Small intestine (tissue), 7 donors: ENCODE measurements around the gene NDUFA11. TPM values are rescaled to one million over a fixed set of nuclear protein-coding genes. Genes with fewer than 3 reads are reported as not detected.

ENCODE experiments used
- DNase-seq, 2 donors: peaks; one replicate each; pipeline versions ENCODE4 v3.0.0 to v3.0.0-alpha.2; 2013
- FAIRE-seq: peaks from 2 replicates; lab custom pipeline; 2012; peaks lifted over from hg19 to GRCh38; lab: Jason Lieb, UNC
- H3K27ac ChIP-seq, 3 donors: one replicate each; pipeline ENCODE4 v1.5.1; 2013; ENCODE audit warnings: low read length in 2 of 3, mild to moderate bottlenecking in 2 of 3, control low read depth in 1 of 3, inconsistent platforms in 1 of 3, low read depth in 1 of 3, moderate library complexity in 1 of 3
- H3K27me3 ChIP-seq, 3 donors: one replicate each; pipeline ENCODE4 v1.6.1; 2013; ENCODE audit warnings: low read length in 3 of 3, inconsistent platforms in 1 of 3; ENCODE audit not compliant: control insufficient read depth in 3 of 3, insufficient read depth in 3 of 3
- H3K36me3 ChIP-seq, 3 donors: one replicate each; pipeline ENCODE4 v1.6.1; 2013; ENCODE audit warnings: low read length in 3 of 3, inconsistent platforms in 1 of 3, low read depth in 1 of 3, mild to moderate bottlenecking in 1 of 3, moderate library complexity in 1 of 3; ENCODE audit not compliant: control insufficient read depth in 3 of 3, insufficient read depth in 2 of 3
- H3K4me1 ChIP-seq, 3 donors: one replicate each; pipeline ENCODE4 v1.6.1; 2013; ENCODE audit warnings: low read length in 2 of 3, inconsistent platforms in 1 of 3, low read depth in 1 of 3, mild to moderate bottlenecking in 1 of 3, moderate library complexity in 1 of 3; ENCODE audit not compliant: control insufficient read depth in 3 of 3, insufficient read depth in 2 of 3
- H3K4me3 ChIP-seq, 3 donors: one replicate each; pipeline ENCODE4 v1.5.1; 2013; ENCODE audit warnings: low read length in 3 of 3, control low read depth in 1 of 3, inconsistent platforms in 1 of 3, low read depth in 1 of 3, mild to moderate bottlenecking in 1 of 3, moderate library complexity in 1 of 3
- H3K9me3 ChIP-seq, 2 donors: one replicate each; pipeline ENCODE4 v1.6.1; 2013; ENCODE audit warnings: low read depth in 1 of 2, low read length in 1 of 2; ENCODE audit not compliant: control insufficient read depth in 2 of 2, insufficient read depth in 1 of 2
- WGBS, 3 donors: extraction: QIAGEN DNeasy Blood & Tissue Kit; methylation state at CpG; one replicate each; pipeline ENCODE4 v1.1.7; 2013; 5-methylcytosine and 5-hydroxymethylcytosine counted together
- polyA plus RNA-seq, 4 donors: library from polyadenylated mRNA; stranded (reverse) in 3 of 4; unstranded in 1 of 4; fragments of 200-250 nt in 3 of 4; fragments of 120-200 nt in 1 of 4; gene quantifications; one replicate each; pipeline versions ENCODE4 v1.2.1 to v1.2.3, GENCODE V29; 2013
- donor health status: healthy with polysubstance abuse.
- donor health status: control.
- donor health status: control.
- donor health status: Bipolar disorder and iron deficiency.
- donor health status: healthy.

NDUFA11 gene
- polyA plus RNA-seq, 4 donors, result 187 to 576 (median 476) TPM

- Histone ChIP-seq H3K27ac (no peak overlapping the region), H3K9me3 (no peaks in the 10 kb centered on the region), H3K36me3 (peaks cover 7 to 68% (median 13%) of the 10 kb centered on the region in 3 donors), H3K4me1 (peaks cover 0 to under 1% (median under 1%) of the 10 kb centered on the region in 3 donors), H3K27me3 (peaks cover 0 to 1% (median 0%) of the 10 kb centered on the region in 3 donors), H3K4me3 (no peak overlapping the region)
- FAIRE-seq, result no peak
- WGBS, 3 donors, result 93 to 95% (median 94%) methylated on average over 29 to 30 of the region's 30 CpGs
- DNase-seq, result no peak
Measured at GRCh38 chr19:5897189-5897969, 6.2 kb downstream of the NDUFA11 start.

- WGBS, 3 donors, result 85 to 89% (median 88%) methylated on average over 28 to 29 of the region's 29 CpGs
- FAIRE-seq, result no peak
- Histone ChIP-seq H3K9me3 (no peaks in the 10 kb centered on the region), H3K27me3 (peaks cover 0 to 8% (median 0%) of the 10 kb centered on the region in 3 donors), H3K27ac (no peak overlapping the region), H3K4me3 (no peak overlapping the region), H3K36me3 (peaks cover 7 to 64% (median 13%) of the 10 kb centered on the region in 3 donors), H3K4me1 (peaks cover 0 to 9% (median 0%) of the 10 kb centered on the region in 3 donors)
- DNase-seq, result no peak
Measured at GRCh38 chr19:5896365-5897076, 7.1 kb downstream of the NDUFA11 start.

GRCh38 chr19:5895890-5896289, 7.7 kb downstream of the NDUFA11 start:
- DNase-seq (no peak), FAIRE-seq (no peak)
- H3K4me1 ChIP-seq, result peaks cover 0 to 10% (median 0%) of the 10 kb centered on the region in 3 donors
- 89 to 94% (median 89%) methylated on average over 8 of the region's 8 CpGs for WGBS, 3 donors
- H3K4me3 ChIP-seq, result no peak overlapping the region
- H3K27me3 ChIP-seq, result peaks cover 0 to 14% (median 0%) of the 10 kb centered on the region in 3 donors
- no peaks in the 10 kb centered on the region for H3K9me3 ChIP-seq
- peaks cover 7 to 58% (median 11%) of the 10 kb centered on the region in 3 donors for H3K36me3 ChIP-seq
- H3K27ac ChIP-seq, result no peak overlapping the region

- H3K9me3 ChIP-seq, result no peaks in the 10 kb centered on the region
- H3K27ac ChIP-seq, result no peak overlapping the region
- WGBS, 3 donors, result 86 to 94% (median 87%) methylated on average over 13 to 15 of the region's 15 CpGs
- H3K27me3 ChIP-seq, result peaks cover 0 to 18% (median 0%) of the 10 kb centered on the region in 3 donors
- H3K4me3 ChIP-seq, result no peak overlapping the region
- peaks cover 7 to 55% (median 11%) of the 10 kb centered on the region in 3 donors for H3K36me3 ChIP-seq
- FAIRE-seq, result no peak
- peaks cover 0 to 10% (median 0%) of the 10 kb centered on the region in 3 donors for H3K4me1 ChIP-seq
- DNase-seq, result no peak
Measured at GRCh38 chr19:5895409-5895808, 8.2 kb downstream of the NDUFA11 start.

GRCh38 chr19:5894704-5895349, 8.8 kb downstream of the NDUFA11 start:
- Histone ChIP-seq H3K9me3 (no peaks in the 10 kb centered on the region), H3K4me1 (peaks cover 0 to 10% (median 0%) of the 10 kb centered on the region in 3 donors), H3K36me3 (peaks cover 5 to 49% (median 11%) of the 10 kb centered on the region in 3 donors), H3K27me3 (peaks cover 0 to 22% (median 0%) of the 10 kb centered on the region in 3 donors), H3K27ac (no peak overlapping the region), H3K4me3 (no peak overlapping the region)
- DNase-seq, result no peak
- WGBS, 3 donors, result 70 to 80% (median 79%) methylated on average over 28 of the region's 28 CpGs
- FAIRE-seq, result no peak

GRCh38 chr19:5893907-5894703, 9.5 kb downstream of the NDUFA11 start:
- DNase-seq, result no peak
- Histone ChIP-seq H3K4me1 (peaks cover 0 to 10% (median 0%) of the 10 kb centered on the region in 3 donors), H3K27me3 (peaks cover 0 to 28% (median 0%) of the 10 kb centered on the region in 3 donors), H3K27ac (no peak overlapping the region), H3K4me3 (no peak overlapping the region), H3K9me3 (no peaks in the 10 kb centered on the region), H3K36me3 (peaks cover 5 to 46% (median 11%) of the 10 kb centered on the region in 3 donors)
- 70 to 84% (median 73%) methylated on average over 25 to 28 of the region's 28 CpGs for WGBS, 3 donors
- FAIRE-seq, result no peak

- Histone ChIP-seq H3K27ac (no peak overlapping the region), H3K36me3 (peaks cover 5 to 46% (median 11%) of the 10 kb centered on the region in 3 donors), H3K27me3 (peaks cover 0 to 28% (median 0%) of the 10 kb centered on the region in 3 donors), H3K4me1 (peaks cover 0 to 10% (median 0%) of the 10 kb centered on the region in 3 donors), H3K4me3 (no peak overlapping the region), H3K9me3 (no peaks in the 10 kb centered on the region)
- DNase-seq (no peak), FAIRE-seq (no peak)
- 77 to 87% (median 86%) methylated on average over 12 to 13 of the region's 13 CpGs for WGBS, 3 donors
Measured at GRCh38 chr19:5893296-5893903, 10.2 kb downstream of the NDUFA11 start.
